HG02870 (cell line): ENCODE data around the gene MYO9A.

ENCODE experiments used
- ATAC-seq: cut with Tn5 transposase; IDR thresholded peaks from one replicate; pipeline ENCODE4 v1.9.1; 2021; ENCODE audit warnings: mild to moderate bottlenecking, moderate library complexity; ENCODE audit not compliant: unreplicated experiment

MYO9A gene

GRCh38 chr15:71811752-71812735 lies 305.9 kb downstream of the MYO9A start:
- ATAC-seq, result no peak

GRCh38 chr15:71811036-71811736 lies 306.8 kb downstream of the MYO9A start:
- no peak for ATAC-seq

DNA sequence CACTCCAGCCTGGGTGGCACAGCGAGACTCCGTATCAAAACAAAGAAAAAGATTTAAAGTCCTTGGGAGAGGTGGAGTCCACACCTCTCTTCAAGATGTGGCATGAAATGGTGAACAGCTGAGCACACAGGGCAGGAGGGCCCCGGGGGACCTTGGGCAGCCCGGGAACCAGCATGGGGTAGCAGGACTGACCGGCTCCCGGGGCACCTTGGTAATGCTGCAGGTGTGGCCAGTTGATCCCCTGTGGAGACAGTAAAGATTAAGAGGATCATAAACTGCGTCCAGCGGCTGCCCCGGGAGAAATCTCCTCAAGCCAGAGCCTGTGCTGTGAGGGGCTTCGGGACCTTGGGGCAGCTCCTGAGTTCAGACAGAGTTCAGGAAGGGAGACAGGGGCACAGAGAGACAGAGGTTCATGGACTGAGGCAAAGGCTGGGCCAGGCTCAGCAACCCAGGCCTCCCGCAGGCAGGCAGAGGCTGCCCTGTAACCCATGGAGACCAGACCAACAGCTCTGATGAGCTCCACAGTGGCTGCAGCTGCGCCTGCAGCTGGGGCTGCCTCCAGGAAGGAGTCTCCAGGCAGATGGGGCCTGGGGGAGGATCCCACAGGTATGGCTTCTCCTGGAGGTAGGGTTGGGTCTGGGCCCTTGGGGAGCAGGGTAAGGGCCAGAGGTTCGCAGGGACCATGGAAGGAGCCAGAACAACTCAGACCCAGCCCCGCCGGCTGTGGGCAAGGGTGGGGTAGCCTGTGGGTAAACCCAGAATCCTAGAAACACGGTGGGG lies 307.5 kb downstream of the MYO9A start, which contains the start of gene NR2E3:
TSS of gene NR2E3 (plus strand) at position 299 of the 780 bp plus-strand sequence. CDS start at position 489, 190 bp downstream.
- ATAC-seq, result no peak

DNA sequence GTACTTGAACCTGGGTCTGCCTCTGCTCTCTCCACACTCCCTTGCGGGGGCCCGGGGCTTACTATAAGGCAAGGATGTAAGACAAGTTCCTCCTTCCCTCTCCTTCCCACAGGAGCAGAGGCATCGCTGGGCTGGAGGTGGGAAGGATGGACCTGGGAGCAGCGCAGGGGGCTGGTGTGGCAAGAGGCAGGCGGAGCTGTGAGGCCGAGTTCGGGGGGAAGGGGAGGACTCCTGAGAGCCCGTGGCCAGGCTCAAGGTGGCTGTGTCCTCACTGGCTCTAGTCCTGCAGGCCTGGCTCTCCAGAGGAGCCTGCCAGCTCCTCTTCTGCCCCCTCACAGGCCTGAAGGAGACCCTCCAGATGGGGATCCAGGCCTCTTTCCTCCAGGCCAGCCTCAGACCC lies 308.6 kb downstream of the MYO9A start:
- ATAC-seq, result no peak

- no peak for ATAC-seq
These were observed 309.5 kb downstream of the MYO9A start for GRCh38 chr15:71808311-71809020.

- no peak for ATAC-seq
These were observed 310.3 kb downstream of the MYO9A start for GRCh38 chr15:71807691-71808091.

- ATAC-seq, result no peak
These were observed 310.8 kb downstream of the MYO9A start for GRCh38 chr15:71807125-71807629.

DNA sequence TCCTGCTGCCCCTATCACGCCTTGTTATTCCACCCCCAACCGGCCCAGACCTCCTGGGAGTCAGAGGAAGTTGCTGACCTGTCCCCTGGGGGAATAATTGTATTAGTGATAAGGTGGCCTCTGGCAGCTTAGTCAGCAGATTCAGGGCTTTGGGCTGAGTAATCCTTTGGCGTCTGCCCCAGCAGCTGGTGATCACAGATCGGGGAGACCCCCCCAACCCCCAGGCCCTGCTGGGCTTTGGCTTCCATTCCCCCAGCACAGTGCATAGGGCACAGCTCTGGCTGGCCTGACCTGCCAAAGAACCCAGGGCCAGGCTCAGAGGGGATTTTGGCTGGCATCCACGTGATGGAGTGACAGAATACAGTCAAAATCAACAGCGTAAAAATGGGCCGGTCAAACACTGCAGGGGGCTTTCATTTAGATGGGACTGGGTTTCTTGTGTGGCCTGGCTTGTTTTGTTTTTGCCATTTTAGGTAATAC lies 311.5 kb downstream of the MYO9A start:
- ATAC-seq, result no peak

- ATAC-seq, result peak; percentile 56
These were observed 313.1 kb downstream of the MYO9A start for GRCh38 chr15:71804695-71805470.

DNA sequence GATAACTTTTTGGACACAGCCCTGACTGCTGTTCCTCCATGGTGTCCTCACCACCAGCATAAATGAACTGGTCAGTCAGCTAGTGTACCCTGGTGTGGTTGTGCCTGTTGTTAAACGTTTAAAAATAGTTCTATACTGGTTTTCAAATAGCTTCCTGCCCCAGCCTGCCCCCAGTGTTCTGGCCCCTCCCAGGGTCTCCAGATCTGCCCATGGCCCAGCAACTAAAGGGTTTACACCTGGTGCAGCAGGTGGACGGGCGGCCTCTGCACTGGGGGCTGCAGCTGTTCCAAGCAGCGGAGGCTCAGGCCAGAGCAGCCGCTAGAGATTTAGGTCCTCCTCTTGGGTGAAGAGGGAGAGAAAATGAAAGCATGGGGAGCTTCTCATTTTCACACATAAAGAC lies 313.7 kb downstream of the MYO9A start:
- ATAC-seq, result no peak

DNA sequence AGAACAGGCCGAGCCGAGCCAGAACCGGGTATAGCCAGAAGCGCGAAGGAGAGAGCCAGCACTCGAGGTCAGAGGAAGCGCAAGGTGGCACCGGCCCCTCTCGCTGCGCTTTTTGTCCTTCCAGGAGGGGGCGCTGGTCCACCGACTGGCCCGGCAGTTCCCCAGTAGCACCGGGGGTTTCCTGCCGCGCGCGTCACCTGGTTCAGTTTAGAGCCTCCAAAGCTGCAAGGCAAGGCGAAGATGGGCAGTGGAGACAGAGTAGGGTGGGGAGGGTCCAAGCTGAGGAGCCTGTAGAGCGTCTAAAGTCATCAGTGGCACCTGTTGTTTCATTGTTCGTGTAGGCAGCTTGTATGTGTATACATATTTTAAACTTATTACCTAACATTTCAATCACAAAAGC lies 315.2 kb downstream of the MYO9A start:
- ATAC-seq, result no peak

GRCh38 chr15:71801935-71802655 lies 315.9 kb downstream of the MYO9A start:
- ATAC-seq, result no peak

GRCh38 chr15:71800835-71801745 lies 316.9 kb downstream of the MYO9A start:
- no peak for ATAC-seq

GRCh38 chr15:71800190-71800589 lies 317.8 kb downstream of the MYO9A start:
- no peak for ATAC-seq

GRCh38 chr15:71798641-71799040 lies 319.3 kb downstream of the MYO9A start:
- ATAC-seq, result no peak

GRCh38 chr15:71792521-71792920 lies 325.4 kb downstream of the MYO9A start:
- ATAC-seq, result no peak

- no peak for ATAC-seq
These were observed 326.0 kb downstream of the MYO9A start for GRCh38 chr15:71791975-71792374.

DNA sequence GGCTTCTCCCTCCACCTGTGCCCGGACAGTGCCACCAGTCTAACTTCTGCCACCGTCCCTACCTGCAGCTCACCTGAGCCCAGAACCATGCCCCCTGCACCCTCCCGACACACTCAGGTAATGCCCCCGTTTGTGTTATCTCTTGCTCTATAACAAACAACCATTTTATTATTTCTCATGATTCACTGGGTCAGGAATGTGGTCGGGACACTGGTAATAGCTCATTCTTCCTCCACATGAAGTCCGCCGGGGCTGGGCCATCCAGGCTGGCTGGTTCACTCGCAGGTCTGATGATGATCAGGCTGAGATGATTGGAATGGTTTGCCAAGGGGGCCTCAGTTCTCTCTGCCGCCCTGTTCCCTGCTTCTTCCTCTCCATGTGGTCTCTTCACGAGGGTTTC lies 327.9 kb downstream of the MYO9A start:
- ATAC-seq, result no peak
